GM19240 (cell line): Measurements from ENCODE around the gene RAD54L2.
"Not testable (repeated sequence)": the region's sequence is repeated elsewhere in the genome, so short reads cannot be mapped to it uniquely, and the experiment has no call there.

Source experiments
- DNase-seq: peaks from one replicate; pipeline ENCODE4 v3.0.0; 2011; ENCODE audit warnings: low spot score; ENCODE audit not compliant: insufficient read length

Gene RAD54L2

GRCh38 chr3:51539291-51539941, 897 bp downstream of the RAD54L2 start:
- DNase-seq = no peak

- not testable (repeated sequence) for DNase-seq
Measured at GRCh38 chr3:51542596-51542995, 4.1 kb downstream of the RAD54L2 start.

GRCh38 chr3:51544011-51544775, 5.7 kb downstream of the RAD54L2 start:
- DNase-seq = no peak

- no peak for DNase-seq
Measured at GRCh38 chr3:51547274-51547673, 8.8 kb downstream of the RAD54L2 start.

- no peak for DNase-seq
Measured at GRCh38 chr3:51549311-51549710, 10.8 kb downstream of the RAD54L2 start.

GRCh38 chr3:51550080-51550819, 11.7 kb downstream of the RAD54L2 start:
- DNase-seq = no peak

GRCh38 chr3:51557993-51558392, 19.5 kb downstream of the RAD54L2 start:
- no peak for DNase-seq

GRCh38 chr3:51559411-51559888, 20.9 kb downstream of the RAD54L2 start:
- no peak for DNase-seq

- no peak for DNase-seq
Measured at GRCh38 chr3:51559961-51560360, 21.4 kb downstream of the RAD54L2 start.

- DNase-seq = not testable (repeated sequence)
Measured at GRCh38 chr3:51562403-51562802, 23.9 kb downstream of the RAD54L2 start.

GRCh38 chr3:51568036-51568435, 29.5 kb downstream of the RAD54L2 start:
- no peak for DNase-seq

GRCh38 chr3:51568996-51569395, 30.5 kb downstream of the RAD54L2 start:
- no peak for DNase-seq

GRCh38 chr3:51578238-51578637, 39.7 kb downstream of the RAD54L2 start:
- no peak for DNase-seq

- no peak for DNase-seq
Measured at GRCh38 chr3:51580418-51580817, 41.9 kb downstream of the RAD54L2 start.

GRCh38 chr3:51581524-51581923, 43.0 kb downstream of the RAD54L2 start:
- no peak for DNase-seq

GRCh38 chr3:51585197-51585596, 46.7 kb downstream of the RAD54L2 start:
- no peak for DNase-seq

- DNase-seq = no peak
Measured at GRCh38 chr3:51585871-51586270, 47.4 kb downstream of the RAD54L2 start.
